Measurements from ENCODE around the gene CCDC91.

Gene CCDC91

DNA sequence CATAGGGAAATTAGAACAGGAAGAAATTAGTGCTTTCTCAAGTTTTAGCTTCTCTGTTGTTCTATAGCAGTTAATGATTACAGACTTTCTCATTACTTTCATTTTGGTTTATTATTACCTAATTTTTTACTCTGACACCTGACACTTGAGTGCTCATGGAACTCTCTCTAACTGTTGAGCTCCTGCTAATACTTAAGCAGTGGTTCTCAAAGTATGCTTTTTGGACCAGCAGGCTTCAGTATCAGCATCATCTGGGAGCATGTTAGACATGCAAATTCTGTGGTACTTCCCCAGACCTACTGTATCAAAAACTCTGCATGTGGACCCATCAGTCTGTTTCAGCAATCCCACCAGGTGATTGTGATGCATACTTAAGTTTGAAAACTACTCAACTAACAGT is 235.3 kb downstream of the CCDC91 start:
- H3K27me3 ChIP-seq (ENCODE audit: insufficient read depth, poor library complexity, severe bottlenecking) = no peaks in the 10 kb centered on the region
- H3K27ac ChIP-seq (replicated peaks) = no peak overlapping the region
- no peak for DNase-seq (ENCODE audit: low read depth in 1 of 2, low spot score in 1 of 2)
- TF ChIP-seq SPI1 (IDR thresholded peaks at IDR 0.05; ENCODE audit: borderline replicate concordance, low read depth) (no peak), POLR2AphosphoS5 (IDR thresholded peaks at IDR 0.05; ENCODE audit: low read depth) (no peak), GABPA (IDR thresholded peaks at IDR 0.05; ENCODE audit: low read depth) (no peak)
- TF ChIP-seq, protein P1, sequence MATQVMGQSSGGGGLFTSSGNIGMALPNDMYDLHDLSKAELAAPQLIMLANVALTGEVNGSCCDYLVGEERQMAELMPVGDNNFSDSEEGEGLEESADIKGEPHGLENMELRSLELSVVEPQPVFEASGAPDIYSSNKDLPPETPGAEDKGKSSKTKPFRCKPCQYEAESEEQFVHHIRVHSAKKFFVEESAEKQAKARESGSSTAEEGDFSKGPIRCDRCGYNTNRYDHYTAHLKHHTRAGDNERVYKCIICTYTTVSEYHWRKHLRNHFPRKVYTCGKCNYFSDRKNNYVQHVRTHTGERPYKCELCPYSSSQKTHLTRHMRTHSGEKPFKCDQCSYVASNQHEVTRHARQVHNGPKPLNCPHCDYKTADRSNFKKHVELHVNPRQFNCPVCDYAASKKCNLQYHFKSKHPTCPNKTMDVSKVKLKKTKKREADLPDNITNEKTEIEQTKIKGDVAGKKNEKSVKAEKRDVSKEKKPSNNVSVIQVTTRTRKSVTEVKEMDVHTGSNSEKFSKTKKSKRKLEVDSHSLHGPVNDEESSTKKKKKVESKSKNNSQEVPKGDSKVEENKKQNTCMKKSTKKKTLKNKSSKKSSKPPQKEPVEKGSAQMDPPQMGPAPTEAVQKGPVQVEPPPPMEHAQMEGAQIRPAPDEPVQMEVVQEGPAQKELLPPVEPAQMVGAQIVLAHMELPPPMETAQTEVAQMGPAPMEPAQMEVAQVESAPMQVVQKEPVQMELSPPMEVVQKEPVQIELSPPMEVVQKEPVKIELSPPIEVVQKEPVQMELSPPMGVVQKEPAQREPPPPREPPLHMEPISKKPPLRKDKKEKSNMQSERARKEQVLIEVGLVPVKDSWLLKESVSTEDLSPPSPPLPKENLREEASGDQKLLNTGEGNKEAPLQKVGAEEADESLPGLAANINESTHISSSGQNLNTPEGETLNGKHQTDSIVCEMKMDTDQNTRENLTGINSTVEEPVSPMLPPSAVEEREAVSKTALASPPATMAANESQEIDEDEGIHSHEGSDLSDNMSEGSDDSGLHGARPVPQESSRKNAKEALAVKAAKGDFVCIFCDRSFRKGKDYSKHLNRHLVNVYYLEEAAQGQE (IDR thresholded peaks at IDR 0.05; ENCODE audit: insufficient replicate concordance, low read depth) = no peak
- TF ChIP-seq, protein P2, sequence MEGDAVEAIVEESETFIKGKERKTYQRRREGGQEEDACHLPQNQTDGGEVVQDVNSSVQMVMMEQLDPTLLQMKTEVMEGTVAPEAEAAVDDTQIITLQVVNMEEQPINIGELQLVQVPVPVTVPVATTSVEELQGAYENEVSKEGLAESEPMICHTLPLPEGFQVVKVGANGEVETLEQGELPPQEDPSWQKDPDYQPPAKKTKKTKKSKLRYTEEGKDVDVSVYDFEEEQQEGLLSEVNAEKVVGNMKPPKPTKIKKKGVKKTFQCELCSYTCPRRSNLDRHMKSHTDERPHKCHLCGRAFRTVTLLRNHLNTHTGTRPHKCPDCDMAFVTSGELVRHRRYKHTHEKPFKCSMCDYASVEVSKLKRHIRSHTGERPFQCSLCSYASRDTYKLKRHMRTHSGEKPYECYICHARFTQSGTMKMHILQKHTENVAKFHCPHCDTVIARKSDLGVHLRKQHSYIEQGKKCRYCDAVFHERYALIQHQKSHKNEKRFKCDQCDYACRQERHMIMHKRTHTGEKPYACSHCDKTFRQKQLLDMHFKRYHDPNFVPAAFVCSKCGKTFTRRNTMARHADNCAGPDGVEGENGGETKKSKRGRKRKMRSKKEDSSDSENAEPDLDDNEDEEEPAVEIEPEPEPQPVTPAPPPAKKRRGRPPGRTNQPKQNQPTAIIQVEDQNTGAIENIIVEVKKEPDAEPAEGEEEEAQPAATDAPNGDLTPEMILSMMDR (IDR thresholded peaks at IDR 0.05; ENCODE audit: insufficient read depth, low read length) = no peak
- no peak overlapping the region for H3K4me3 ChIP-seq (replicated peaks; ENCODE audit: insufficient read depth, low read length)

DNA sequence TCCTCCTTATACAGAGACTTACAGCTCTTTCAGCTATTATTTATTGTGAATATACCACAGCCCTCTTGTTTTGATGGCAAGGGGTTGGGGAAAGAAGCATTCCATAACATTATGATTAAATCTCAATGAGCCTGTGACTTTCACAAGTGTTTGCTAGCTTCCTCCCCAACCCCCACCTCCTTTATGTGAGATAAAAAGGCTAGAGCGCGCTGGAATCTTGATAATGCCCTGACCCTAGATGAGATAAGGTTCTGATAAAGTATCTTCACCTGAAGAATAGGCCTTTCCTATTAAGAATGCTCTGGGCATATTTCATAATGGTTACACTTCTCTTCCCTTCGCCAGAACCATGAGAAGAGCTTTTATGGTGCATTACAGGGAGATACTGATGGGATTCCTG is 236.8 kb downstream of the CCDC91 start:
- Histone ChIP-seq H3K27ac (replicated peaks) (no peak overlapping the region), H3K27me3 (ENCODE audit: insufficient read depth, poor library complexity, severe bottlenecking) (no peaks in the 10 kb centered on the region), H3K4me3 (replicated peaks; ENCODE audit: insufficient read depth, low read length) (no peak overlapping the region)
- no peak for DNase-seq (ENCODE audit: low read depth in 1 of 2, low spot score in 1 of 2)
- TF ChIP-seq, protein P1 (IDR thresholded peaks at IDR 0.05; ENCODE audit: insufficient replicate concordance, low read depth) = no peak
- TF ChIP-seq GABPA (IDR thresholded peaks at IDR 0.05; ENCODE audit: low read depth) (no peak), POLR2AphosphoS5 (IDR thresholded peaks at IDR 0.05; ENCODE audit: low read depth) (no peak), SPI1 (IDR thresholded peaks at IDR 0.05; ENCODE audit: borderline replicate concordance, low read depth) (no peak)
- TF ChIP-seq, protein P2 (IDR thresholded peaks at IDR 0.05; ENCODE audit: insufficient read depth, low read length) = no peak

DNA sequence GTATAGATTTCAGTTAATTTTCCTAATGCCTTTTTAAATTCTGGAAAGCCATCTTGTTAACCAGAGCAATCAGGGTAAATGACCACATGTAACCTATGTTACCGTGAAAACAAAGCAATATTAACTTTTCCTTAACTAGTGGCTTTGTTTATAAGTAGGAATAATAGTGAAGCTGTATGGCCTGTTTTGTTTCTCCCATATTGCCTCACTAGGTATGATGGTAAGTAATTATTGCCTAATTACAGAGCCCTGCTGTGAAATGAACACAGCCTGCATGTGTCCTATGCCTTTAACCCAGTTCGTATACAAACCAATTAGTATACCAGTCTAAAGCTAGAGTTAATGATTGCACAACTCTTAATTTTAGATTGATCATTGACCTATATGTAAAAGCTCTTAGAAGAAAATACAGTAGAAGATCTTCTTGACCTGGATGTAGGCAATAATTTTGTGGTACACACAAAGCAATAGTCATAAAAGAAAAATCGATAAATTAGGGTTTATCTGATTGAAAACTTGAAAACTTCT is 249.9 kb downstream of the CCDC91 start:
- Histone ChIP-seq H3K27me3 (ENCODE audit: insufficient read depth, poor library complexity, severe bottlenecking) (no peaks in the 10 kb centered on the region), H3K27ac (replicated peaks) (no peak overlapping the region), H3K4me3 (replicated peaks; ENCODE audit: insufficient read depth, low read length) (no peak overlapping the region)
- DNase-seq (ENCODE audit: low read depth in 1 of 2, low spot score in 1 of 2) = no peak
- TF ChIP-seq GABPA (IDR thresholded peaks at IDR 0.05; ENCODE audit: low read depth) (no peak), POLR2AphosphoS5 (IDR thresholded peaks at IDR 0.05; ENCODE audit: low read depth) (no peak), SPI1 (IDR thresholded peaks at IDR 0.05; ENCODE audit: borderline replicate concordance, low read depth) (no peak)
- TF ChIP-seq, protein P1 (IDR thresholded peaks at IDR 0.05; ENCODE audit: insufficient replicate concordance, low read depth) = no peak
- TF ChIP-seq, protein P2 (IDR thresholded peaks at IDR 0.05; ENCODE audit: insufficient read depth, low read length) = no peak
